Measurements from ENCODE around the gene STXBP6.
"Not testable (repeated sequence)": the region's sequence is repeated elsewhere in the genome, so short reads cannot be mapped to it uniquely, and the experiment has no call there.

STXBP6 gene

DNA sequence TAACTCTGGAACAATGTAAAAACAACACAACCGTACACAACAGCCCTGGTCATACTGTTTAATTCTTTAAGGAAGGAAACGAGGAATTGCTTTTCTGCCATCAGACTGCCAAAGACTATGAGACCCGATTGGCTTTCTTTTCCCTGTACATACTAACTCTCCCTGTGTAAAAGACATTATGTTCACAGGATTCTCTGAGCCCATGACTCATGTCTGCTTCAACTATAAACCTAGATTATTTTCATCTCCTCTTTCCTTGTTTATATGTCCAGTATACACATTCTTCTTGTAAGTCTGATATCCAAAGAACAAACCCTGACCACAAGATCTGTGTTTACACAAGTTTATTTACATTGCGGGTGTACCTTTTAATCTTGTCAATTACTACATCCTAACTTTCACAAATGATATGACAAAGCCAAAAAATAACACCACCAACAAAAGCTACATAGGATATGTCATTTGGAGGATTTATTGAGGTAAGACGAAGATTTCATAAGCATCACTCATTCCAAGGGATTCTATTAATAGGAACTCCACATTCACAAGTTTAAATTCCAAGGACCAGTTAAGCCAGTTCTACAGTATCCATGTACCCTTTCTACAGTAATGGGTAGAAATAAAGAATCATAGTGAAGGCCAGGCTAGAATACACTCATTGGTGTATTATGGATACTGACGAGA lies 67.3 kb downstream of the STXBP6 start:
- FAIRE-seq, result no peak

DNA sequence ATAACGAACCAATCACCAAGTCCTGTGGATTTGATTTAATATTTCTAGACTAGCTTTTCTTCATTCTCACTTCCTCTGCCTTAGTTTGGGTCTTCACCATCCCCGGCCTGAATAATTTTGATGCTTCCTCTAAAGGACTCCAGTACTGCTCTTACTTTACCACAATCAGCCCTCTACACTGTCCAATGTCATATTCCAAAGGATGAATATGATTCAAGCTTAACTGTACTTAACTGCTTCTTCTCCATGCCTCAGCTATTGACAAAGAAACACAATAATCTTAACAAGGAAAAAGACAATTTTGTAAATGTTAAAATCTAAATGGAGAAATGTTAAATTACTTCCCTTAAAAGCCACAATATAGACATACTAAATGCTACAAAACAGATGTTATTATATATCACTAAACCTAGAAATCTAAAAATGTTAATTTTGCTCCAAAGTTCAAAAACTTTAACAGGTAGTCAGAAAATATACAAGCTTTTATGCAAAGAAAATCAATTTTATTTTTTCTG lies 70.2 kb downstream of the STXBP6 start:
- FAIRE-seq, result no peak

DNA sequence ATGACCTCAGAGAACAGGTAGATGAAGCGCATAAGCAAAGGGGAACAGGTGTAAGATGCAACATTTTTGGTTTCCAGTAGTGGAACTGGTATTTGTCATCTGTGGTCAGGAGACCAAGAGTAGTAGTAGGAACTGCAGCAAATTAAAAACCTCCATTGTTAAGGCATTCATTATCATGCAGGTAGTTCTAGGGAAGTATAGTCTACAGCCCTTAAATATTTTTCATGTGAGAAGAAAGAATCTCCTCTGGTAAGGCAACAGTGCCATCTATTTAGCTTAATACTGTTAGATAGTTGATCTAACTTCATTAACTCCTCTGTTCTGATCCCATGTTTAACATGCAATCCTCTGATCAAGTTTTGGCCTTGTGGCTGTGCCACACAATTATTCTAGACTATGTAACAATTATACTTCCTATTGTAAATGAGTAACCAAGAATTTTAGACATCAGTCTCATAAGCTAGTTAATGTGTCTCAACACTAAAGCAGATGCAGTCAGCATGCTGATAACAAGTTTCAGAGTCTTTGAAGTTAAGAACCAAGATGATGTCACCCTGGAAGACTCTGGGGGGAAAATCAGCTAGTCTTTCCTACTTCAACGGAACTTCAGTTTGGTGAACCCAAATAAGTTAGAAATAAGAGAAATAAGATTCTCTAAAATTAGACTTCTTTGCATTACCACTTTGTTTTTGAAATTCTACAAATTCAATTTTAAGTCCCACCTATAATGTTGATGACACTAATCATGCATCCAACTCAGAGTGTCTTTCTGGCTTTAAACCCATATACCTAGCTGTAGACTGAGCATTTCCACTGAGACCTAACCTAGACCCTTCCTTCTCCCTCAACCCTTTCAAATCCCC lies 70.9 kb downstream of the STXBP6 start:
- no peak for FAIRE-seq

DNA sequence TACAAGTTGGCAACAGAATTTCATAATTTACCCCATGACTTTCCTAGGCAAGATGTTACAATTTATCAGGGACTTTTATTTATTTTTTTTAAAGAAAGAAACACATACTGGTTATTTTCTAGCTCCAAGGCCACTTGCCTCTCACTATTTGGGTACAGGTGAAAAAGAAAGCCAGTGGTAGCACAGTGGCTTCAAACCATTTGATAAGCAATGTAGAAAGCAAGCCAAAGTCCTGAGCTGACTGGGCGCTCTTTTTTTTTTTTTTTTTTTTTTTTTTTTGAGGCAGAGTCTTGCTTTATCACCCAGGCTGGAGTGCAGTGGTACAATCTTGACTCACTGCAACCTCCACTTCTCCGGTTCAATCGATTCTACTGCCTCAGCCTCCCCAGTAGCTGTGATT lies 73.3 kb downstream of the STXBP6 start:
- no peak for FAIRE-seq

DNA sequence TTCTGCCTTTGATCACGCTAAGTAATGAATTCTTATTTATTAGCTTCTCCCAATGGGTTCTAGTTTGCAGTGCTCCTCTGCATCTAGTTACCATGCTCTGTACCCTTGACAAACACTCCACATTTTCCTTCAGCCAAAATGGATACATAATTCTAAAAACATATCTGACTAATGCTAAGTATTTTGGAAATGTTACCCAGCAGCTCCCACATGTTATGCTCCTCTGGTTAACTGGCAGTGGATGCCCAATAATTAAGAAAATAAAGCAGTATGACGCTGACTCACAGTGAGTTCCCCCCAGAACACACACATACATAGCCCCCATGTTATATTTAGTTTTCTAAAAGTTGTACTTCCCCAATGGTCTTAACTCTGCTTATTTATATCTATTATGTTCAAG lies 74.6 kb downstream of the STXBP6 start:
- no peak for FAIRE-seq

DNA sequence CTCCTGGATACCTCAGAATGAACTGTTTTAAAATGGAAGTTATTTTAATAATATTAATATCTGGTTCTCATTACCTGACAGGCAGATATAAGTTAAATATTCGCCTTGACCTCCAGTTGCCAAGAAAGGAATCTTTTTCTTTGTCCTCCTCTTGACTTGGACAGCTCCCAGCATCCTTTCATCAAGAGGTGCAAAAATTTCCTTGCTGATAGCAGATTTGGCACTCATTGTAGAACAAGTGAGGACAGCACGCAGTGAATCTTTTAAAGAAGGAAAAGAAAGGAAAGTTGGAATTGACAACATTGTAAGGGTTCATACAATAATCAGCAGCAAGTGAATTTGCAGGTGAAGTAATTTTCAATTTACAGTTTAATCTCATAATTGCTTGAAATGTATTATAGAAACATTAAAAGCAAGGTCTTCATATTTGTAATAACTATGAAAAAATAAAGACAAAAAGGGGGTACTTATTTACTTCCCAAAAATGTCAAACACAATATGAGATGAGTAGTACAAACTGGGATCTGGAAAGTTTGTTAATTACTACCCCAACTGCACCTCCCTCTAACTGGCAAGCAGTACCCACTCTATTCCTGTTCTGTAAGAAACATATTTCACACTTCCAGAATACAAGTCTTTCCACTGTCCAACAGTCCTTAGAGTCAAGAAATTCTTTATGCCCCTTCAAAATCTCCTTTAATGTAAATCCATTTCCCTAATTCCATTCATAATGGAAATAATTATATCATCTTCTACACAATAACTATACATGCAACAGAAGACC lies 75.2 kb downstream of the STXBP6 start:
- no peak for FAIRE-seq

DNA sequence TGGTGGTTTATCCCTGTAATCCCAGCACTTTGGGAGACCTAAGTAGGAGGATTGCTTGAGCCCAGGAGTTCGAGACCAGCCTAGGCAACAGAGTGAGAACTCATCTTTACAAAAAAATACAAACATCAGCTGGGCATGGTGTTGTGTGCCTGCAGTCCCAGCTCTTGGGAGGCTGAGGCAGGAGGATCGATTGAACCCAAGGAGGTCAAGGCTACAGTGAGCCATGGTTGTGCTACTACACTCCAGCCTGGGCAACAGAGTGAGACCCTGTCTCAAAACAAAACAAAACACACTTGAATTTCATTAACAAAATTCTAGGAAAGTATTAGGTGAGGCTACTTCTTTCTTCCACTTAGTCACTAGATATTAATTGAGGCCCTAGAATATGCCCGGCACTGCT lies 77.1 kb downstream of the STXBP6 start:
- no peak for FAIRE-seq

DNA sequence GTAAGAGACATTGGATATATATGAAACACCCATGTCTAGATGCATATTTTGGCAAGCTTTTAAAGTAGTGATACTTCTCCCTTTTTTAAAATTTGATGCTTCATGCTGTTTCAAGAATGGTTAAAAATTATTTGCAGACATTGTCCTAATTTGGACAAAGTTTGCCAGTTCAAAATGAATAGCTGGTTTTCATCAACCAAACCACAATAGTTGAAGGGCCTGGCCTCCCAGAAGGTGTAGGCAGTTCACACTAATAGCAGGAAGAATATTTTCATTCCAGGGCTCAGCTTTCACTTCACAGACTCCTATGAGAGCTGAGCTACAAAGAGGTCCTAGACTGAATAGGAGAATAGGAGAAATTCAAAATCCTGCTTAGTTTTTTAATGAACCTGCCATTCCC lies 78.7 kb downstream of the STXBP6 start:
- no peak for FAIRE-seq

DNA sequence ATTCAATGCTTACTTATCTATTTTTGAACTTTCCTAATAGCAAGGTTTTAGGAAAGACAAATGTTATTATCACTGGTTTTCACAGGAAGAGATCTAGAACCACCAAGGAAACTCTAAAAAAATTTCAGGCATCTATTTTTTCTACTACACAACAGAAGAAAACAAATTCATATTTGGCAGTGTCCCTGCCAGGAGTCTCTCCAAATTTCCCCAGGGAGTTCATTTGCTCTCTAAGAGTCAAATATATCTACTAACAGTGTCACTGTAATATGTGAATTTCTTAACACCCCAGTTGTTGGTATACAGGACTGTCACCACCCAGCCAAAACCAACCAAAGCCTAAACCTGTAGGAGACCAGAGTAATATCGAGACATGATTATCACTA lies 83.4 kb downstream of the STXBP6 start:
- FAIRE-seq, result no peak

DNA sequence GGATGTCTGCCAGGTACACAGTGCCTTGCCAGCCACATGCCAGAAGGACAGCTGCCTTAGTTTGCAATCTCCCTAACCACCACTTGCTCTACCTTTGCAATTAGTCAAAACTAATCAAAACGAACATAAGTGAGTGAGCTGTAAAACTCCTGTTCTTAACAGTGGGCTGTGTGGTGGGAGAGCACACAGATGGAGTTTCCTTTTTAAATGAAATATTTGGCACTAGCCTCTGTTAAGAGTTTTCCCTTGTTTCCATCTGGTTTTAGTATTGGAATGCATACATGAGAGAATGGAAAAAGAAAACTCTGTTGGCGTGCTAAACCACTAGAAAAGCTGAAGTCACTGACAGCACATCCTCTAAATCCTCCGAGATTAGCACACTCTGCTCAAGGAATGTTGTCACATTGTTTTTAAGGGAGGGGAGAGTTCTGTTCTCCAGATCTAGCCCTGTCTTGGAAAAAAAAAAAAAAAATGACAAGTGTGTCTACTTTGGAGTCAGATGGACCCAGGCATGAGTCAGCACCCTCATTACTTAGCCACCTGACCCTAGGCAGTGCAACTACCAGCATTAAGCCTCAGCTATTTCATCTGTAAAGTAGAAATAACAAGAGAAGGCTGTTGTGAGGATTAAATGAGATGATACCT lies 83.9 kb downstream of the STXBP6 start:
- FAIRE-seq, result no peak

DNA sequence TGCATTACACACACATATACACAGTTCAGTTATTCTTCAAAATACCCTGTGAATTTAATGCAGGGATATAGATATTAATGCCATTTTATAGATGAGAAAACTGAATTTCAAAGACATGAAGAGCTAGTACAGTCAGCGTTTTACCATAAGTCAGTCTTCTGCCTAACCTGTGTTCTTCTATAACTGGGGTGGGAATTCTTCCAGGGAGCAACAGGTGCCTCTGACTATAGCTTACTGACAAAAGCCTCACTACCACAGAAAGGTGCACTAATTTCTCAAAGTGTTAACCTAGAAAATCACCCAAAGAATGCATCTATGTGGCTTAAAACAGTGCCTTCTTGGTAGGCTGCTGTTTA lies 84.4 kb downstream of the STXBP6 start:
- FAIRE-seq, result no peak

DNA sequence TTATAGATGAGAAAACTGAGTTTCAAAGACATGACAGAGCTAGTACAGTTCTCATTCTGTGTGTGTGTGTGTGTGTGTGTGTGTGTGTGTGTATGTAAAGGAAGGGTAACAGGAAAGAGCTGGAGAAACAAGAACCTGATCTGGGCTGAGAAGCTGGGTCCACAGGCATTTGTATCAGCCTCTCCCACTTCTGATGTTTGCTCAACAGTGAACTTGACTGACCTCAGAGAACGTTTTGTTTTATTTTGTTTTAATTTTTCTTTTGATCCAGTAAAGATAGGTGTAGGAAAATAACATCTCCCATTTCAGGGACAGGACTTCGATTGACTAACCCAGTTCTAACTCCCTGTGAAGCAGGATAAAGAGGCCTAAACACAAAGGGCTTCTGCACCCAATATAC lies 85.4 kb downstream of the STXBP6 start:
- FAIRE-seq, result no peak

DNA sequence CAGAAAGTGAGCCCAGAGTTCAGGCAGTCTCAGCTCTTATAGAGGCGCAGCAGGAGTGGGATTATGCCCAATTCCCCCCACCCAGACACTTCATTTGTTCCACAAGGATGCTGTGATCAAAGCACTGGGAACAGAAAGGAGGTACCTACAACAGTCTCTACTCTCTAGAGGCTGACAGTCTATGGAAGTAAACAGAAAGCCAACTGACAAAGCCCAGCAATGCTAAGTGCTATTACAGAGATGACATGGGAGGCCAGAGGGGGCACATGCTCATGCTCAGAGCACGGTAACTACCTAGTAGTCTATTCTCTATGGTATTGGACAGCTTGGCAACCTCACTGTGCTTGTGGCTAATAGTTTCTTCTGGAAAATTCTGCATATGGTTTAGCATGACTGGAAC lies 85.9 kb downstream of the STXBP6 start:
- no peak for FAIRE-seq

DNA sequence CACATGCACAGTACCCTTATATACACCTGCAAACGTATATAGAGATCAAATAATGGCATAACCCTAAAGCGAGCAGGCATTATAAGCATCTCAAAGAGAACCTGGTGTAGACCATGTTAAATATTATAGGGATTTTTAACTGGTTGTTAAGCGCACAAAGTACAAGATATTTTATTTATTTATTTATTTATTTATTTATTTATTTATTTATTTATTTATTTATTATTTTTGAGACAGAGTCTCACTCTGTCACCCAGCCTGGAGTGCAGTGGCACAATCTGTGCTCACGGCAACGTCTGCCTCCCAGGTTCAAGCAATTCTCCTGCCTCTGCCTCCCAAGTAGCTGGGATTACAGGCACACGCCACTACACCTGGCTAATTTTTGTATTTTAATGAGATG lies 87.8 kb downstream of the STXBP6 start:
- not testable (repeated sequence) for FAIRE-seq

DNA sequence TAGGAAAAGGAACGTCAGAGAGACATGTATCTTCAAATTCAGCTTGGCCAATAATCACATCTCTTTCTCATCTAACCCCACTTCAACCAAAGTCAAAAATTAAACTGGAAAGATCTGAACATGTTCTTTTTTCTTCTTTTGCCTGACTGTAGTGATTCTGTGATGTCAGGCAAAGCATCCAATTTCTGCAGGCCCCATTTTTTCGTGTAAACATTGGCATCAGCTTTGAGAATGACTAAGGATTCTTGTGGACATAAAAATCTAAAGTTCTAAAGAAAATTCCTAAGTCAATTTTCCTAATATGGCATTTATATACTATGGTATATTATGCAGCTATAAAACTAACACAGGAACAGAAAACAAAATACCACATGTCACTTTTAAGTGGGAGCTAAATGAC lies 89.1 kb downstream of the STXBP6 start:
- FAIRE-seq, result no peak

DNA sequence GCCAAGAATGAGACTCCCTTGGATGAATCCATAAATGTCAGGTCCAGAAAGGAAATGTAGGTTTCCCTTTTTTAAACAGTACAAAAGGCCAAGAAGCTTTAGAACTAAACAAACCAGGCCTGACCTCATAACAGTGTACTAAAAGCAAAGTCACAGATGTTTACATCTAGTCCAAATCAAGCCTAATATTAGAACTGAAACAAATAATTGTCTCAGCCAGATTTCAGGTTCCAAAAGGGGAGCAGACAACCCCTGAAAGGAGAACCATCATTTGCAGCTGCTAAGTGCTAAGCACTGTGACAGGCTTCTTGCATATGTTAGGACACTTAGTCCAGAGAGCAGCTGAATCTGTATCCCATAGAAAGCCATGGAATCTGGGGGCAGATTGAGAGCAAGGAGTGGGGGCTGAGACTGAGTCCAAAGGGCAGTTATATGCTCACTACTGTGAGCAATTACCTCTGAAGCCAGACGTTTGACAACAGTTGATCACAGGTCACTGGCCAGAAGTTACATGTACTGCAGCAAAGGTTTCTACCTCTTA lies 90.1 kb downstream of the STXBP6 start:
- FAIRE-seq, result no peak

DNA sequence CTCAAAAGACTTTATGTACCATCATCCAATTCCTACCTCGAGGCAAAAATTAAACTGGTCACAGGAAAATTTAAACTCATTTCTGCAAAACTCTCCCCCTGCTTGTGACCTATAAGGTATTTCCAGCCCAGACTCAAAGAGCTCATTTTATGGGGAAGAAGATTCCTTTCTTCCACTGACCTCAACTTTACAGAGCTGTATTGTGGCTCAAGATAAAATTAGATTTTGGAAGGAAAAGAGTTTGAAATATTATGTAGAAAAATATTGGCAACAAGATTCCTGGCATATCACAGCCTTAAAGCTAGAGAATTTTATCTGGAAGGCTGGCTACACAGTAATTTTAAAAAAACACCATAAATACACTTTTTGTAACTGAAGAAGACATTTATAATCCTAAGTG lies 91.7 kb downstream of the STXBP6 start:
- FAIRE-seq, result no peak

DNA sequence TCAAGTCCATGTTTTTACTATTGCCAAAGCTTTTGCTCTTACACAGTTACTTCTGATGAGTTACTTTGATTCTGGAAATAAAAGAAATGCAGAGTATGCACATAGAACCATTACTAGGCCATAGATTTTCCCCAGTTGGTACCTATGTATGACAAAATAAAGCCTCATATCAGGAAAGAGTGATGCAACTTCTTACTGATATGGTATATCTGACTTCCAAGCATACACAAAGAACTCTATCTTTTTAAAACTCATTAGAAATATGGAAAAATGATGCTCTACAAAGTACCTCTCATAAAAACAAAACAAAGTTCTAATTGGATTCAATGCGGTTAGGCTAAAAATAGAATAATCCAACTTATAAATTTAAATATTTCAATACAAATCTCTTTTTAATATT lies 92.1 kb downstream of the STXBP6 start:
- FAIRE-seq, result no peak

DNA sequence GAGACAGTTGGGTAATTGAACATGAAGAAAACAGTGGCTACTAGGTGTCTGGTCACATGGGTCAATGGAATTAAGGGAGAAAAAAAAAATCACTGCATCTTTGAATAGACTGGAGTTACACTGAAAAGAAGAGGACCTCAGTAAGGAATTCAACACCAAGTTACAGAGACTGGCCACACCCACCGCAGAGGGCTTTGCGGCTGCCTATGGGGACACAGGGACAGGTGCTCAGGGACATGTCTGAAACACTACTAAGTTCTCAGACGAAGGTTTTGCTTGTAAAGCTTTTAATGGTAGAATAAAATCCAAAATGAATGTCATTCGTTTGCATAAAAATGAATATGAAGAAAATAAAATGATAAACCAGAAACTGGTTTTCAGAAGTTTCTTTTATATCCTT lies 93.8 kb downstream of the STXBP6 start:
- no peak for FAIRE-seq

DNA sequence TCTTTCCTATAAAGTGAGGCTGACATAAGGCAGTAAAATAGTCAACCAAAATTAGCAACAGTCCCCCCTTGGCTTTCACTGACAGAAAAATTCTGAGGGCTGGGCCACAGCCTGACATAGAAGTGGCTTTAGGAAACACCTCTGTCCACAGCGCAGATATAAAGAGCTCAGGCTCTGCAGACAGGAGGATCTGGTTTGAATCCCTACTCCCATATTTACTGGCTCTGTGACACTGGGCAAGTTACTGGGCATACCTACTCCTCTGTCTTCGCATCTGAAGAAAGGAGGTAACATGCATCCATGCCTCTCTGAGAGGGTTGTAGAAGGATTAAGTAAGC lies 95.3 kb downstream of the STXBP6 start:
- FAIRE-seq, result no peak

DNA sequence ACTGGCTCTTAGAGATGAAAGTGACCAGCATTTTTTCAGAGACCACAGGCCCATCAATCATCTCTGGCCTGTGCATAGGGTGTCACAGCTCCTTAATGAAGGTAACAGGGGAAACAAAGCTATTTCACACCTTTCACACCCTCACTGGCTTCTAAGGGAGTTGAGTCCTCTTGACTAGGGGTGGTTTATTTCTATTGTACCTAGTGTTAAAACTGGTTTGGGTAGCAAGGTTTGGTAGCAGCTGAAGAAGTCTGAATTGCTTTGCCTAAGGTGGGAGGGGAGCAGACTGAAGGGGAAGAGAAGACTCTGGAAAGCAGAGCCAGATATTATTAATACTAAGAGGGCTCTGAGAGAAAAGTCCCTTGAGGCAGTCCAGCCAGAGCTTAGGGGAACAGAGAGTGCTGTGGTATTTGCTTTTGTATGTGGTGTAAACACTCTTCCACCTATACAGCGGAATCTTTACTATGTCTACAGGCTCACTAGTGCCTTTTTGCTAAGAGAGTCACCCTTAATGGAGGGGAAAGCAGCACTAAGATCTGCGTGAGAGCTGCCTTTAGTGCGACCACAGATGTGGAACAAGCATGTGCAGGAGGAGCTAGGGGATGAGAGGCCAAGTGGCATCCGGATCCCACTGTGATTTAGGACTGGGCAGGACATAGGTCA lies 95.8 kb downstream of the STXBP6 start:
- no peak for FAIRE-seq

All from TTC549 (cell line).